SK-N-SH (cell line): ENCODE data around the gene CACUL1.

ENCODE experiments used
- EP300 ChIP-seq, 2 experiments: IDR thresholded peaks; 2 replicates each; pipeline versions ENCODE4 v1.4.0 to v1.6.1; 2012; ENCODE audit warnings: borderline replicate concordance in 1 of 2, low read depth in 1 of 2, low read length in 1 of 2
- MXI1 ChIP-seq: IDR thresholded peaks from 2 replicates; pipeline ENCODE4 v1.6.1; 2012; ENCODE audit warnings: mild to moderate bottlenecking, low read depth, low read length, improper control_type of control experiment
- POLR2AphosphoS5 ChIP-seq: IDR thresholded peaks from 2 replicates; pipeline ENCODE4 v1.6.1; 2012; ENCODE audit warnings: low read depth, low read length
- RCOR1 ChIP-seq: fragments of 150-350 bp; IDR thresholded peaks from 2 replicates; pipeline ENCODE4 v1.6.1; 2017; ENCODE audit warnings: antibody characterized with exemption, low read length
- RFX5 ChIP-seq: IDR thresholded peaks from 2 replicates; pipeline ENCODE4 v1.6.1; 2012; ENCODE audit warnings: mild to moderate bottlenecking, improper control_type of control experiment, low read length
- TCF12 ChIP-seq: IDR thresholded peaks from 2 replicates; pipeline ENCODE4 v1.4.0; 2012
- TF ChIP-seq, protein P1 (sequence below): fragments of 200-600 bp; sonication (generic); IDR thresholded peaks from 2 replicates; pipeline ENCODE4 v1.6.1; 2017; ENCODE audit warnings: antibody characterized with exemption, mild to moderate bottlenecking, moderate library complexity
- TF ChIP-seq, protein P2 (sequence below): IDR thresholded peaks from 2 replicates; pipeline ENCODE4 v1.6.1; 2012; ENCODE audit warnings: mild to moderate bottlenecking, low read depth, low read length, moderate library complexity

DNA sequence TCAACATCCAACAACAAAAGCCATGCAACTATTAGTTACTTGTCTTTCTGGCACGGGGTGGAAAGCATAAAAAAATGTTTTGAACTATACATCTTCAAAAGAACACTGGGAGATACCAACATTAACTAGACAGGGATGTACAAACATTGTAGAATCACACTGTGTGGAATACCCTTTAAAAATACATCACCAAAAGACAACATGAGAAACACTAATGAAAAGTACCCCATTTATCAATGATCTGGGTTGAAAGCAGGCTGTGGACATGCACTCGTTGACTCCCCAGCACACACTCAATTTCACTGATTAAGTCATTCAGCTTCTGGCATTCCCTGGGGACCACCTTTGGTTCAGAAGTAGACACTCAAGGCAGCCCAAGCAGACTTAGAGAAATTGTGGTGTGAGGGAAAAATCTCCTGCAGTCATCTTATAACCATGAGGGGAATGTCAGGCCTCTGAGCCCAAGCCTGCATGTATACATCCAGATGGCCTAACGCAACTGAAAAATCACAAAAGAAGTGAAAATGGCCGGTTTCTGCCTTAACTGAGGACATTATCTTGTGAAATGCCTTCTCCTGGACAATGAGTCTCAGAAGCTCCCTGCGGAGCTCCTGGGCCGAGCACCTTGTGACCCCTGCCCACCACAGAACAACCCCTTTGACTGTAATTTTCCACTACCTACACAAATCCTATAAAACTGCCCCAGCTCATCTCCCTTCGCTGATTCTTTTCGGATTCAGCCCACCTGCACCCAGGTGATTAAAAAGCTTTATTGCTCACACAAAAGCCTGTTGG lies 53.0 kb downstream of the CACUL1 start:
- TF ChIP-seq MXI1 = no peak
- TF ChIP-seq, protein P1, sequence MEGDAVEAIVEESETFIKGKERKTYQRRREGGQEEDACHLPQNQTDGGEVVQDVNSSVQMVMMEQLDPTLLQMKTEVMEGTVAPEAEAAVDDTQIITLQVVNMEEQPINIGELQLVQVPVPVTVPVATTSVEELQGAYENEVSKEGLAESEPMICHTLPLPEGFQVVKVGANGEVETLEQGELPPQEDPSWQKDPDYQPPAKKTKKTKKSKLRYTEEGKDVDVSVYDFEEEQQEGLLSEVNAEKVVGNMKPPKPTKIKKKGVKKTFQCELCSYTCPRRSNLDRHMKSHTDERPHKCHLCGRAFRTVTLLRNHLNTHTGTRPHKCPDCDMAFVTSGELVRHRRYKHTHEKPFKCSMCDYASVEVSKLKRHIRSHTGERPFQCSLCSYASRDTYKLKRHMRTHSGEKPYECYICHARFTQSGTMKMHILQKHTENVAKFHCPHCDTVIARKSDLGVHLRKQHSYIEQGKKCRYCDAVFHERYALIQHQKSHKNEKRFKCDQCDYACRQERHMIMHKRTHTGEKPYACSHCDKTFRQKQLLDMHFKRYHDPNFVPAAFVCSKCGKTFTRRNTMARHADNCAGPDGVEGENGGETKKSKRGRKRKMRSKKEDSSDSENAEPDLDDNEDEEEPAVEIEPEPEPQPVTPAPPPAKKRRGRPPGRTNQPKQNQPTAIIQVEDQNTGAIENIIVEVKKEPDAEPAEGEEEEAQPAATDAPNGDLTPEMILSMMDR = no peak
- TF ChIP-seq TCF12 = no peak
- TF ChIP-seq RFX5 = no peak
- no peak for TF ChIP-seq POLR2AphosphoS5
- TF ChIP-seq EP300 (IDR thresholded peaks at IDR 0.05; ENCODE audit: borderline replicate concordance in 1 of 2, low read depth in 1 of 2, low read length in 1 of 2) = no peak
- TF ChIP-seq, protein P2, sequence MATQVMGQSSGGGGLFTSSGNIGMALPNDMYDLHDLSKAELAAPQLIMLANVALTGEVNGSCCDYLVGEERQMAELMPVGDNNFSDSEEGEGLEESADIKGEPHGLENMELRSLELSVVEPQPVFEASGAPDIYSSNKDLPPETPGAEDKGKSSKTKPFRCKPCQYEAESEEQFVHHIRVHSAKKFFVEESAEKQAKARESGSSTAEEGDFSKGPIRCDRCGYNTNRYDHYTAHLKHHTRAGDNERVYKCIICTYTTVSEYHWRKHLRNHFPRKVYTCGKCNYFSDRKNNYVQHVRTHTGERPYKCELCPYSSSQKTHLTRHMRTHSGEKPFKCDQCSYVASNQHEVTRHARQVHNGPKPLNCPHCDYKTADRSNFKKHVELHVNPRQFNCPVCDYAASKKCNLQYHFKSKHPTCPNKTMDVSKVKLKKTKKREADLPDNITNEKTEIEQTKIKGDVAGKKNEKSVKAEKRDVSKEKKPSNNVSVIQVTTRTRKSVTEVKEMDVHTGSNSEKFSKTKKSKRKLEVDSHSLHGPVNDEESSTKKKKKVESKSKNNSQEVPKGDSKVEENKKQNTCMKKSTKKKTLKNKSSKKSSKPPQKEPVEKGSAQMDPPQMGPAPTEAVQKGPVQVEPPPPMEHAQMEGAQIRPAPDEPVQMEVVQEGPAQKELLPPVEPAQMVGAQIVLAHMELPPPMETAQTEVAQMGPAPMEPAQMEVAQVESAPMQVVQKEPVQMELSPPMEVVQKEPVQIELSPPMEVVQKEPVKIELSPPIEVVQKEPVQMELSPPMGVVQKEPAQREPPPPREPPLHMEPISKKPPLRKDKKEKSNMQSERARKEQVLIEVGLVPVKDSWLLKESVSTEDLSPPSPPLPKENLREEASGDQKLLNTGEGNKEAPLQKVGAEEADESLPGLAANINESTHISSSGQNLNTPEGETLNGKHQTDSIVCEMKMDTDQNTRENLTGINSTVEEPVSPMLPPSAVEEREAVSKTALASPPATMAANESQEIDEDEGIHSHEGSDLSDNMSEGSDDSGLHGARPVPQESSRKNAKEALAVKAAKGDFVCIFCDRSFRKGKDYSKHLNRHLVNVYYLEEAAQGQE = no peak
- TF ChIP-seq RCOR1 = no peak
